Endothelial cell of umbilical vein (primary cell): Measurements from ENCODE around the gene SMIM41. TPM values are rescaled to one million over a fixed set of nuclear protein-coding genes. Genes with fewer than 3 reads are reported as not detected.
A peak's percentile ranks its signal among the peaks of the same experiment; 100 is the strongest.

Experiments
- BruUV-seq: library from RNA; stranded (reverse); fragments of 400-500 nt; replicated peaks from 2 replicates; lab custom pipeline; 2021; lab: Mats Ljungman, UMichigan
- CTCF ChIA-PET: fragments of 300-600, 350-600 bp; sonication (Branson Sonifier 250); formaldehyde crosslinking; loops from one replicate; lab custom pipeline; 2021; ENCODE audit warnings: antibody characterized with exemption, inconsistent platforms; lab: Charles Lee
- POLR2A ChIA-PET: fragments of 300-600, 350-600 bp; sonication (Branson Sonifier 250); formaldehyde crosslinking; loops from one replicate; lab custom pipeline; 2021; ENCODE audit warnings: antibody characterized with exemption, inconsistent platforms; lab: Charles Lee
- DNase-seq: peaks from one replicate; pipeline ENCODE4 v3.0.0-alpha.2; 2011; ENCODE audit warnings: low read depth, low spot score
- FAIRE-seq: peaks from 2 replicates; lab custom pipeline; 2011; peaks lifted over from hg19 to GRCh38; lab: Jason Lieb, UNC
- H2AFZ ChIP-seq: 2 replicates; pipeline ENCODE4 v1.6.0; 2012; ENCODE audit warnings: low read depth, low read length, control low read depth, inconsistent platforms
- H3K27ac ChIP-seq: 2 replicates; pipeline ENCODE4 v1.5.1; 2011; ENCODE audit warnings: low read depth, mild to moderate bottlenecking, control low read depth, low read length, moderate library complexity; ENCODE audit not compliant: insufficient read depth
- H3K27me3 ChIP-seq, 2 experiments: 2 replicates each; pipeline versions ENCODE4 v1.6.0 to v1.6.1; 2011; ENCODE audit warnings: low read length in 2 of 2, mixed read lengths in 1 of 2; ENCODE audit not compliant: control insufficient read depth in 2 of 2, insufficient read depth in 2 of 2
- H3K36me3 ChIP-seq, 2 experiments: 2 replicates in 1 of 2; 3 replicates in 1 of 2; pipeline ENCODE4 v1.5.1; 2011; ENCODE audit warnings: low read length in 2 of 2, mild to moderate bottlenecking in 1 of 2, moderate library complexity in 1 of 2; ENCODE audit not compliant: control insufficient read depth in 2 of 2, insufficient read depth in 2 of 2; ENCODE audit errors: extremely low read depth in 1 of 2
- H3K4me1 ChIP-seq: 3 replicates; pipeline ENCODE4 v1.5.1; 2011; ENCODE audit warnings: mild to moderate bottlenecking, low read length; ENCODE audit not compliant: control insufficient read depth, insufficient read depth; ENCODE audit errors: extremely low read depth
- H3K4me2 ChIP-seq: 2 replicates; pipeline ENCODE4 v1.6.1; 2011; ENCODE audit warnings: low read length, control low read depth, mixed read lengths; ENCODE audit not compliant: insufficient read depth
- H3K4me3 ChIP-seq, 3 experiments: fragments of 200-600 bp in 1 of 3; sonication (generic), shearing (Covaris generic) in 1 of 3; replicated peaks in 1 of 3; 2 replicates each; pipeline ENCODE4 v1.5.1; 2011 to 2016; ENCODE audit warnings: control low read depth in 3 of 3, low read length in 3 of 3, mild to moderate bottlenecking in 2 of 3, inconsistent platforms in 1 of 3, low read depth in 1 of 3, moderate library complexity in 1 of 3; ENCODE audit not compliant: insufficient read depth in 1 of 3
- H3K79me2 ChIP-seq: 2 replicates; pipeline ENCODE4 v1.6.0; 2012; ENCODE audit warnings: low read length, inconsistent platforms; ENCODE audit not compliant: control insufficient read depth, insufficient read depth
- H3K9ac ChIP-seq: replicated peaks from 2 replicates; pipeline ENCODE3; 2011; ENCODE audit warnings: low read length, control low read depth; ENCODE audit not compliant: insufficient read depth; ENCODE audit errors: extremely low read depth
- H3K9me1 ChIP-seq: replicated peaks from 3 replicates; pipeline ENCODE4 v1.6.0; 2011; ENCODE audit warnings: mild to moderate bottlenecking, low read length; ENCODE audit not compliant: control insufficient read depth, insufficient read depth; ENCODE audit errors: extremely low read depth
- H3K9me3 ChIP-seq: replicated peaks from 2 replicates; pipeline ENCODE4 v1.5.1; 2012; ENCODE audit warnings: low read length, inconsistent platforms; ENCODE audit not compliant: control insufficient read depth, insufficient read depth
- H4K20me1 ChIP-seq: replicated peaks from 2 replicates; pipeline ENCODE3; 2011; ENCODE audit warnings: mild to moderate bottlenecking, low read length; ENCODE audit not compliant: control insufficient read depth, insufficient read depth; ENCODE audit errors: extremely low read depth
- CTCF ChIP-seq, 2 donors: IDR thresholded peaks; 1 replicate in 1 of 2; 2 replicates in 1 of 2; pipeline ENCODE4 v1.5.1; 2011; ENCODE audit warnings: low read length in 2 of 2, mild to moderate bottlenecking in 2 of 2, moderate library complexity in 2 of 2, control low read depth in 1 of 2, inconsistent platforms in 1 of 2, low read depth in 1 of 2; ENCODE audit not compliant: insufficient read depth in 1 of 2; ENCODE audit errors: extremely low read depth in 1 of 2
- EZH2 ChIP-seq: IDR thresholded peaks from 2 replicates; pipeline ENCODE4 v1.6.1; 2012; ENCODE audit warnings: borderline replicate concordance, low read depth, mild to moderate bottlenecking, moderate library complexity, low read length, inconsistent platforms; ENCODE audit not compliant: severe bottlenecking
- FOS ChIP-seq: IDR thresholded peaks from 2 replicates; pipeline ENCODE4 v1.6.1; 2011; ENCODE audit warnings: mild to moderate bottlenecking, low read length, moderate library complexity, borderline replicate concordance; ENCODE audit not compliant: insufficient read depth
- GATA2 ChIP-seq: IDR thresholded peaks from 2 replicates; pipeline ENCODE4 v1.7.0; 2011; ENCODE audit warnings: low read depth, mild to moderate bottlenecking, moderate library complexity, mixed read lengths, low read length; ENCODE audit not compliant: insufficient read length, insufficient read depth
- JUN ChIP-seq: IDR thresholded peaks from 2 replicates; pipeline ENCODE4 v1.6.1; 2011; ENCODE audit warnings: borderline replicate concordance, low read depth; ENCODE audit not compliant: insufficient read length, insufficient read depth
- MAX ChIP-seq: IDR thresholded peaks from 2 replicates; pipeline ENCODE4 v1.6.1; 2011; ENCODE audit not compliant: insufficient read depth, insufficient read length
- MYC ChIP-seq: IDR thresholded peaks from one replicate; pipeline ENCODE4 v1.6.1; 2011; ENCODE audit warnings: mild to moderate bottlenecking, low read depth, low read length
- POLR2A ChIP-seq: IDR thresholded peaks from 2 replicates; pipeline ENCODE4 v1.6.1; 2012; ENCODE audit warnings: low read depth, mild to moderate bottlenecking, control low read depth, low read length
- POLR2AphosphoS5 ChIP-seq: IDR thresholded peaks from 2 replicates; pipeline ENCODE4 v1.6.1; 2012; ENCODE audit warnings: low read depth, mild to moderate bottlenecking, control low read depth, low read length, moderate library complexity; ENCODE audit not compliant: insufficient read depth
- dilution Hi-C: fragments of 300-500 bp; cut with MboI; formaldehyde crosslinking; loops from one replicate; pipeline ENCODE4 v1.15.0; 2019; ENCODE audit warnings: low sequenced_read_pairs; ENCODE audit not compliant: extremely low pct_ligation_motif_present
- intact Hi-C: fragments of 100-400 bp; cut with micrococcal nuclease; formaldehyde crosslinking; loops from one replicate; pipeline ENCODE4 v1.10.0; 2022
- polyA plus RNA-seq, 4 experiments: library from polyadenylated mRNA; depleted of rRNA in 3 of 4; stranded (reverse) in 3 of 4; unstranded in 1 of 4; fragments of >200 nt; gene quantifications; 2 replicates each; pipeline versions ENCODE4 v1.2.1 to v1.2.3, GENCODE V29; 2011 to 2012; ENCODE audit warnings: missing spikeins in 1 of 4
- total RNA-seq: library from RNA; stranded (reverse); gene quantifications from 2 replicates; pipeline ENCODE4 v1.2.3, GENCODE V29; 2021

The SMIM41 gene
- total and polyA plus RNA-seq, 2 donors (not counting 3 experiments of a cell fraction or from before 2014, with no cell fraction given): not detected

DNA sequence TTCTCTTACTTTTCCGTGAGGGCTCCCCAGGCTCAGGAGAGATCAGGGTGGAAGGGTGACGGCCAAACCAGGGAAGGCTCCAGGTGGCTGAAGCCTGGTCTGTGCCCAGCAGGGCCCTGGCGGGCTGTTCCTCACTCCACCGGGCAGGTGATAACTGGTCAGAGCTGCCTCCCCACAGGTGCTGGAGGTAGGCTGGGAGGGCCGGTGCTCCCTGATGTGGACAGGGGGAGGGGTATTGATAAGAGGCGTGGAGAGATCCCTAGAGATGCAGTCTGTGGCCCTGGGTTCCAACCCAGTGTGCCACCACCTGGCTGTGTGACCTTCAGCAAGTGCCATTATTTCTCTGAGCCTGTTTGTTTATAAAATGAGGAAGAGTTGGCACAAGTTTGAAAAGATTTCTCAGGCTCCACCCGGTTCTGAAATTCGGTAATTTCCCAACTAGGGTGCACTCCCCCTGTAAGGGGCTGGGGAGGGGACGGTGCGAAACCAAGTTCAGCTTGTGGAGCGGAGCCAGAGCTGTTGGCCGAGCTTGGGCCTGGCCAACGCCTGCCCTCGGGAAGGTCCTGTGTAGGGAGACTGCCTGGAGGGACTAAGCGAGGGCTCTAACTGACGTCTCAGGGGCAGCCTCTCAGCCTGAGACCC, 29.3 kb upstream of the SMIM41 start:
- Histone ChIP-seq H3K27ac (peak overlapping the region; percentile 85), H2AFZ (peak overlapping the region; percentile 76), H3K9me3 (no peaks in the 10 kb centered on the region), H3K79me2 (no peaks in the 10 kb centered on the region), H3K9me1 (no peaks in the 10 kb centered on the region), H3K27me3 (no peaks in the 10 kb centered on the region), H3K4me2 (peak overlapping the region; percentile 75), H3K4me1 (peaks cover 27% of the 10 kb centered on the region), H3K36me3 (no peaks in the 10 kb centered on the region), H4K20me1 (no peaks in the 10 kb centered on the region), H3K4me3 (peak overlapping the region; percentile 11 to 36 (median 31)), H3K9ac (peak overlapping the region; percentile 97)
- FAIRE-seq (no peak), DNase-seq (no peak)
- intact Hi-C loops (loop anchor here (2.0 kb wide), 1 partner anchor 55 kb away; no protein-coding TSS in a partner anchor), dilution Hi-C loops (no loop called here)
- no peak for TF ChIP-seq MAX
- TF ChIP-seq POLR2AphosphoS5: no peak
- TF ChIP-seq JUN: no peak
- TF ChIP-seq EZH2: no peak
- TF ChIP-seq GATA2: no peak
- TF ChIP-seq MYC: no peak
- no peak for TF ChIP-seq CTCF (IDR thresholded peaks at IDR 0.05; ENCODE audit: extremely low read depth in 1 of 2, insufficient read depth in 1 of 2, low read depth in 1 of 2, low read length in 2 of 2)
- no peak for TF ChIP-seq POLR2A
- TF ChIP-seq FOS: no peak
- POLR2A ChIA-PET: interaction anchor here (1.2 kb wide), 1 partner anchor 40 kb away, joined by 6 read pairs; no protein-coding TSS in a partner anchor
- CTCF ChIA-PET: interaction anchor here (0.9 to 2.7 kb wide), 8 partner anchors 11 to 46 kb away, joined by 3 to 33 read pairs (median 5); no protein-coding TSS in a partner anchor
- BruUV-seq: no TSS peak
